Sciatic nerve (tissue), 2 donors: ENCODE results near the gene DDX56. TPM values are rescaled to one million over a fixed set of nuclear protein-coding genes. Genes with fewer than 3 reads are reported as not detected.
"Not testable (repeated sequence)": the region's sequence is repeated elsewhere in the genome, so short reads cannot be mapped to it uniquely, and the experiment has no call there.

ENCODE experiments used
- ATAC-seq: fragments of 200-7000 bp; cut with Tn5 transposase; one replicate; pipeline ENCODE4 v1.9.1; 2020; ENCODE audit warnings: mild to moderate bottlenecking, moderate library complexity
- DNase-seq: peaks from one replicate; pipeline ENCODE4 v3.0.0-alpha.2; 2020; ENCODE audit warnings: low spot score
- intact Hi-C: fragments of 100-400 bp; cut with DNase I; formaldehyde crosslinking; loops from one replicate; pipeline ENCODE4 v1.14.2; 2022
- total RNA-seq: library from RNA; stranded (reverse); fragmentation: NEBNext Ultra II Directional; extraction: Animal tissue kit (Norgen Biotek cat#: 25700); gene quantifications from one replicate; pipeline ENCODE4 v1.2.1, GENCODE V29; 2021
- donor health status: DM: no; HTN: no; CAD: no.
- donor health status: DM: no; HTN: no; CAD: no.

The DDX56 gene
- total RNA-seq, 1 donor from 2014 or later, result 58.4 TPM

- intact Hi-C loops, result no loop called here
- no peak for ATAC-seq
These were observed 28.8 kb upstream of the DDX56 start for GRCh38 chr7:44602576-44602910.

GRCh38 chr7:44599222-44599621, 25.5 kb upstream of the DDX56 start:
- intact Hi-C loops, result loop anchor here (10.0 kb wide), 1 partner anchor 246 kb away; the partner anchor contains the start of gene H2AZ2

More at GRCh38 chr7:44602576-44602910, 28.8 kb upstream of the DDX56 start:
- DNase-seq, result no peak

GRCh38 chr7:44597181-44597580, 23.5 kb upstream of the DDX56 start:
- ATAC-seq, DNase-seq: not testable (repeated sequence)
- intact Hi-C loops, result loop anchor here (10.0 kb wide), 1 partner anchor 248 kb away; the partner anchor contains the start of gene H2AZ2

More at GRCh38 chr7:44599222-44599621, 25.5 kb upstream of the DDX56 start:
- ATAC-seq (no peak), DNase-seq (no peak)

- no peak for DNase-seq
- ATAC-seq, result no peak
- intact Hi-C loops, result loop anchor here (10.0 kb wide), 1 partner anchor 249 kb away; the partner anchor contains the start of gene H2AZ2
These were observed 22.4 kb upstream of the DDX56 start for GRCh38 chr7:44595934-44596635.

GRCh38 chr7:44590910-44591309, 17.2 kb upstream of the DDX56 start:
- ATAC-seq (no peak), DNase-seq (no peak)
- intact Hi-C loops, result loop anchor here (10.0 kb wide), 1 partner anchor 254 kb away; the partner anchor contains the start of gene H2AZ2

GRCh38 chr7:44587843-44588711, 14.4 kb upstream of the DDX56 start:
- intact Hi-C loops, result no loop called here
- peak; percentile 76 for ATAC-seq
- DNase-seq, result no peak

GRCh38 chr7:44583146-44583865, 9.6 kb upstream of the DDX56 start:
- intact Hi-C loops, result no loop called here
- ATAC-seq (no peak), DNase-seq (no peak)

- DNase-seq (peak; percentile 100), ATAC-seq (peak; percentile 100)
- intact Hi-C loops, result no loop called here
These were observed 8.3 kb upstream of the DDX56 start, which contains the start of gene TMED4 for GRCh38 chr7:44581879-44582603. TSS of gene TMED4 (minus strand) at chr7:44582231. CDS start at chr7:44582206, 25 bp downstream.

- DNase-seq (peak; percentile 67), ATAC-seq (no peak)
- intact Hi-C loops, result no loop called here
These were observed 7.5 kb upstream of the DDX56 start for GRCh38 chr7:44580945-44581878.

- ATAC-seq, result no peak
- DNase-seq, result no peak
- intact Hi-C loops, result no loop called here
These were observed 2.5 kb upstream of the DDX56 start for GRCh38 chr7:44576228-44576627.

- DNase-seq (no peak), ATAC-seq (no peak)
- intact Hi-C loops, result no loop called here
These were observed 1.3 kb upstream of the DDX56 start for GRCh38 chr7:44575054-44575453.

GRCh38 chr7:44574287-44574872, 672 bp upstream of the DDX56 start:
- no peak for DNase-seq
- intact Hi-C loops, result no loop called here
- ATAC-seq, result no peak

- DNase-seq (peak; percentile 31), ATAC-seq (no peak)
- intact Hi-C loops, result no loop called here
These were observed 937 bp downstream of the DDX56 start for GRCh38 chr7:44572771-44573170.

- intact Hi-C loops, result loop anchor here (10.0 kb wide), 1 partner anchor 335 kb away; no protein-coding TSS in a partner anchor
- no peak for ATAC-seq
- DNase-seq, result peak; percentile 27
These were observed 3.7 kb downstream of the DDX56 start for GRCh38 chr7:44569959-44570358.

- no peak for ATAC-seq
- DNase-seq, result peak; percentile 43
- intact Hi-C loops, result loop anchor here (10.0 kb wide), 1 partner anchor 334 kb away; no protein-coding TSS in a partner anchor
These were observed 4.7 kb downstream of the DDX56 start for GRCh38 chr7:44568771-44569560.

GRCh38 chr7:44567884-44568283, 5.8 kb downstream of the DDX56 start:
- ATAC-seq (no peak), DNase-seq (no peak)
- intact Hi-C loops, result loop anchor here (10.0 kb wide), 1 partner anchor 333 kb away; no protein-coding TSS in a partner anchor
